Measurements from ENCODE around the gene LCK. TPM values are rescaled to one million over a fixed set of nuclear protein-coding genes. Genes with fewer than 3 reads are reported as not detected.

Gene LCK
- total and polyA plus RNA-seq, 2 of the 8 experiments (the other 6 are each of a cell fraction or from before 2014, with no cell fraction given): 75.3 to 122 TPM

- peak; percentile 64 for TF ChIP-seq SAP30 (IDR thresholded peaks at IDR 0.05; ENCODE audit: insufficient read depth, insufficient replicate concordance, low read length)
- TF ChIP-seq CBX8 (IDR thresholded peaks at IDR 0.05; ENCODE audit: borderline replicate concordance, low read depth, low read length): no peak
- no peak for TF ChIP-seq KDM1A (IDR thresholded peaks at IDR 0.05; ENCODE audit: borderline replicate concordance, low read length)
- TF ChIP-seq TEAD4 (IDR thresholded peaks at IDR 0.05; ENCODE audit: low read depth, low read length): peak; percentile 17; the same call in 1 of the 2 replicates
- TF ChIP-seq SUZ12 (IDR thresholded peaks at IDR 0.05; ENCODE audit: low read length): no peak
- peak; percentile 83; the same call in 1 of the 2 replicates for TF ChIP-seq RBBP5 (IDR thresholded peaks at IDR 0.05; ENCODE audit: borderline replicate concordance, low read depth, low read length)
- TF ChIP-seq GTF2F1 (IDR thresholded peaks at IDR 0.05; ENCODE audit: borderline replicate concordance, low read depth, low read length): 0 out of 2 replicates have a peak, but pooled peaks have one; percentile 28
- no peak for TF ChIP-seq RNF2 (IDR thresholded peaks at IDR 0.05; ENCODE audit: borderline replicate concordance, low read depth, low read length, missing control alignments, poor library complexity, severe bottlenecking)
- no peak for TF ChIP-seq BRCA1 (IDR thresholded peaks at IDR 0.05; ENCODE audit: low read depth, low read length)
- no peak for TF ChIP-seq JUND (IDR thresholded peaks at IDR 0.05; ENCODE audit: low read length)
- peak in 1 of 2 experiments; percentile 73; a peak in 2 of 3 replicates for TF ChIP-seq POLR2A (IDR thresholded peaks at IDR 0.05; ENCODE audit: control extremely low read depth in 1 of 2, low read depth in 2 of 2, low read length in 2 of 2)
- TF ChIP-seq CHD2 (IDR thresholded peaks at IDR 0.05; ENCODE audit: low read length): no peak
- TF ChIP-seq JUN (IDR thresholded peaks at IDR 0.05; ENCODE audit: low read depth, low read length): no peak
- no peak for TF ChIP-seq POU5F1 (IDR thresholded peaks at IDR 0.05; ENCODE audit: low read depth, low read length)
- no peak for TF ChIP-seq CEBPB (IDR thresholded peaks at IDR 0.05; ENCODE audit: low read depth, low read length)
- TF ChIP-seq CTBP2 (IDR thresholded peaks at IDR 0.05; ENCODE audit: borderline replicate concordance, insufficient read depth, insufficient read length, low read length): peak; percentile 21
- no peak for TF ChIP-seq NRF1 (IDR thresholded peaks at IDR 0.05; ENCODE audit: low read depth, low read length)
- TF ChIP-seq KDM4A (IDR thresholded peaks at IDR 0.05; ENCODE audit: low read depth, low read length, severe bottlenecking): peak; percentile 49
- peak; percentile 81 for TF ChIP-seq POLR2AphosphoS5 (IDR thresholded peaks at IDR 0.05; ENCODE audit: low read depth, low read length)
- no peak for TF ChIP-seq TCF12 (IDR thresholded peaks at IDR 0.05; ENCODE audit: low read depth, low read length)
- peak; percentile 90 for TF ChIP-seq MAX (IDR thresholded peaks at IDR 0.05)
- TF ChIP-seq RXRA (IDR thresholded peaks at IDR 0.05; ENCODE audit: insufficient read depth, low read depth, low read length): no peak
- TF ChIP-seq SIX5 (IDR thresholded peaks at IDR 0.05; ENCODE audit: low read depth, low read length): no peak
- TF ChIP-seq PHF8 (conservative IDR thresholded peaks at IDR 0.05; ENCODE audit: low read depth, low read length): 0 out of 2 replicates have a peak, but pooled peaks have one; percentile 4
- peak; percentile 77 for TF ChIP-seq TAF1 (IDR thresholded peaks at IDR 0.05; ENCODE audit: low read depth, low read length)
Observed at GRCh38 chr1:32240140-32240951, 10.7 kb upstream of the LCK start (continued).
